PC-3 (cell line): Measurements from ENCODE around the gene SLC8A3. TPM values are rescaled to one million over a fixed set of nuclear protein-coding genes. Genes with fewer than 3 reads are reported as not detected.

Experiments
- ATAC-seq: fragments of 200-7000 bp; cut with Tn5 transposase; 2 replicates; pipeline ENCODE4 v1.9.1; 2020; ENCODE audit warnings: mild to moderate bottlenecking, moderate library complexity
- Bru-seq: library from RNA; stranded (reverse); fragments of 400-500 nt; gene quantifications from one replicate; lab custom pipeline; 2021; lab: Mats Ljungman, UMichigan
- BruChase-seq, 2 experiments: library from RNA; stranded (reverse); fragments of 400-500 nt; gene quantifications; one replicate each; lab custom pipeline; 2021; lab: Mats Ljungman, UMichigan
- BruUV-seq: library from RNA; stranded (reverse); fragments of 400-500 nt; replicated peaks from 2 replicates; lab custom pipeline; 2021; lab: Mats Ljungman, UMichigan
- CTCF ChIA-PET: fragments of 300-600 bp; sonication (Branson Sonifier 250); formaldehyde crosslinking; loops from one replicate; lab custom pipeline; 2022; ENCODE audit warnings: antibody characterized with exemption; lab: Charles Lee
- POLR2A ChIA-PET: fragments of 300-600 bp; sonication (Branson Sonifier 250); formaldehyde crosslinking; loops from one replicate; lab custom pipeline; 2022; ENCODE audit warnings: antibody characterized with exemption; ENCODE audit not compliant: unreplicated experiment; lab: Charles Lee
- DNase-seq: peaks from one replicate; pipeline ENCODE4 v3.0.0-alpha.2; 2015
- H2AFZ ChIP-seq: fragments of 300-600 bp; sonication (generic); 2 replicates; pipeline ENCODE4 v1.6.0; 2016; ENCODE audit warnings: antibody characterized with exemption, low read length
- H3F3A ChIP-seq: fragments of 300-600 bp; sonication (generic); one replicate; pipeline ENCODE4 v1.6.0; 2017; ENCODE audit warnings: antibody characterized with exemption, low read length, control low read depth, mild to moderate bottlenecking; ENCODE audit not compliant: unreplicated experiment
- H3K27ac ChIP-seq: fragments of 300-600 bp; sonication (generic); 2 replicates; pipeline ENCODE4 v1.5.1; 2016; ENCODE audit warnings: mild to moderate bottlenecking, low read length
- H3K27me3 ChIP-seq: fragments of 300-600 bp; sonication (generic); 2 replicates; pipeline ENCODE4 v1.6.1; 2016; ENCODE audit warnings: low read length, mixed read lengths
- H3K36me3 ChIP-seq: fragments of 300-600 bp; sonication (generic); 2 replicates; pipeline ENCODE4 v1.6.1; 2016; ENCODE audit warnings: low read depth, mixed run types, low read length, mixed read lengths
- H3K4me1 ChIP-seq: fragments of 300-600 bp; sonication (generic); 2 replicates; pipeline ENCODE4 v1.5.1; 2016; ENCODE audit warnings: low read length; ENCODE audit not compliant: insufficient read depth
- H3K4me2 ChIP-seq: fragments of 300-600 bp; sonication (generic); 2 replicates; pipeline ENCODE4 v1.6.0; 2016; ENCODE audit warnings: low read length
- H3K4me3 ChIP-seq: fragments of 300-600 bp; sonication (generic); 2 replicates; pipeline ENCODE4 v1.5.1; 2016; ENCODE audit warnings: mild to moderate bottlenecking, low read length, mixed read lengths
- H3K79me2 ChIP-seq: fragments of 300-600 bp; sonication (generic); 2 replicates; pipeline ENCODE4 v1.6.1; 2017; ENCODE audit warnings: low read length, mixed read lengths
- H3K9ac ChIP-seq: fragments of 300-600 bp; sonication (generic); 2 replicates; pipeline ENCODE4 v1.6.0; 2016; ENCODE audit warnings: mild to moderate bottlenecking, low read length
- H3K9me2 ChIP-seq: fragments of 300-600 bp; sonication (generic); replicated peaks from 2 replicates; pipeline ENCODE4 v1.6.1; 2016; ENCODE audit warnings: mixed run types, low read length, mixed read lengths
- H3K9me3 ChIP-seq: fragments of 300-600 bp; sonication (generic); 2 replicates; pipeline ENCODE4 v1.6.1; 2016; ENCODE audit warnings: low read length, mixed read lengths
- H4K20me1 ChIP-seq: fragments of 300-600 bp; sonication (generic); 2 replicates; pipeline ENCODE4 v1.6.1; 2016; ENCODE audit warnings: low read length, mixed read lengths
- EZH2 ChIP-seq: fragments of 300-600 bp; sonication (generic); IDR thresholded peaks from one replicate; pipeline ENCODE4 v1.6.1; 2017; ENCODE audit warnings: antibody characterized with exemption, mild to moderate bottlenecking, low read length; ENCODE audit not compliant: unreplicated experiment
- EZH2phosphoT487 ChIP-seq: fragments of 300-600 bp; sonication (generic); IDR thresholded peaks from 2 replicates; pipeline ENCODE4 v1.6.1; 2018; ENCODE audit warnings: mild to moderate bottlenecking, antibody characterized with exemption, low read length, borderline replicate concordance
- intact Hi-C: fragments of 100-400 bp; cut with micrococcal nuclease; formaldehyde crosslinking; loops from 2 replicates; pipeline ENCODE4 v1.9.0; 2023
- long read RNA-seq: library from polyadenylated mRNA; unstranded; transcript quantifications from one replicate; pipeline ENCODE4 v2.0.0, GENCODE V29; 2021; ENCODE audit not compliant: unreplicated experiment
- total RNA-seq: library from RNA; depleted of rRNA; stranded (reverse); fragments of >200 nt; gene quantifications from 2 replicates; pipeline ENCODE4 v1.2.3, GENCODE V29; 2014; rRNA removed
- TF ChIP-seq, protein P1 (sequence below): fragments of 300-600 bp; sonication (generic); conservative IDR thresholded peaks from 2 replicates; pipeline ENCODE4 v1.5.1; 2017; ENCODE audit warnings: antibody characterized with exemption, low read depth, mild to moderate bottlenecking, low read length

Gene SLC8A3
- total RNA-seq (not detected in 2 replicates), Bru-seq, nascent RNA (percentile 1 among the genes with signal in this experiment), BruChase-seq, experiment 1, labeled RNA remaining after a 6-hour chase (percentile 3 among the genes with signal in this experiment), BruChase-seq, experiment 2, labeled RNA remaining after a 2-hour chase (percentile 4 among the genes with signal in this experiment)
- long read RNA-seq = 0 reads

DNA sequence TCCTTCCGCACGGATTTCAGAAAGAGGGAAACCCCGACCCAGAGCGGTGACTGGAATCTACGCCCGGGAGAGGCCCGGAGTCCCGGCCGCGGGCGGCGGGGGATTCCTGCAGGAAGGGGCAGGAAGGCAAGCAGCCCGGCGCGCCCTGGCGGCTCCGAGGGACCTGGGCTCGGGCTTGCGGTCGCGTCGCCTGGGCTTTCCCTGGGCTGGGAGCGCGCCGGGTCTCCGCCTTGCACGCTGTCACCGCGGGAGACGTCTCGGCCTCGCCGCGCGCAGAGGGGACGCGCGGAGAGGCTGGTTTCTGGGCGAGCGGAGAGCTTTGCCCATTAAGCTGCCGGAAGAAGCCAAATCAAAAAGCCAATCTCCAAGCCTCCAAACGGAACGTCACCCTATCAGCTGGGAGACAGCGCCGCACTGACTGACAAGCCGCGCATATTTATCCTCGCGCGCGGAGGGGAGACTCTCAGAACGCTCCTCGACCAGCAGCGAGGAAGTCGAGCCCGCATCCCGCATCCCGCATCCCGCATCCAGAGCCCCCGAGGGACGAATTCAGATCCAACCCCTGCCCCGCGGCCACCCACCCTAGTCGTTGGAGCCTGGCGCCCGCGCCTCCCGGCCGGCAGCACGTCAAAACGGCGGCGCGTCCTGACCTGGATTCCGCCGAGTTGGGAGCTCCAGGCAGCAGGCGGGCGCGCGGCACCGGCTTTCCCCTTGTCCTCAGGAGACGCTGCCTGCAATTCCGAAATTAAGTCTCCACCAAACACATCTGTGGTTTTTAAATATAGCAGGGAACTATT lies at the start of gene SLC8A3:
Gene SLC8A3, minus strand, starts transcription at position 293 of the 797 bp plus-strand sequence. CDS start 20,529 bp downstream, outside the sequence.
- no peak within 1 kb of the TSS for H3K27ac ChIP-seq
- intact Hi-C loops = no loop called here
- H3K79me2 ChIP-seq = no peaks in the 10 kb centered on the region
- H3K4me1 ChIP-seq = no peaks in the 10 kb centered on the region
- H3K4me3 ChIP-seq = peak within 1 kb of the TSS; percentile 55
- TF ChIP-seq EZH2phosphoT487 (0 out of 2 replicates have a peak, but pooled peaks have one; percentile 32), EZH2 (peak; percentile 89)
- TF ChIP-seq, protein P1, sequence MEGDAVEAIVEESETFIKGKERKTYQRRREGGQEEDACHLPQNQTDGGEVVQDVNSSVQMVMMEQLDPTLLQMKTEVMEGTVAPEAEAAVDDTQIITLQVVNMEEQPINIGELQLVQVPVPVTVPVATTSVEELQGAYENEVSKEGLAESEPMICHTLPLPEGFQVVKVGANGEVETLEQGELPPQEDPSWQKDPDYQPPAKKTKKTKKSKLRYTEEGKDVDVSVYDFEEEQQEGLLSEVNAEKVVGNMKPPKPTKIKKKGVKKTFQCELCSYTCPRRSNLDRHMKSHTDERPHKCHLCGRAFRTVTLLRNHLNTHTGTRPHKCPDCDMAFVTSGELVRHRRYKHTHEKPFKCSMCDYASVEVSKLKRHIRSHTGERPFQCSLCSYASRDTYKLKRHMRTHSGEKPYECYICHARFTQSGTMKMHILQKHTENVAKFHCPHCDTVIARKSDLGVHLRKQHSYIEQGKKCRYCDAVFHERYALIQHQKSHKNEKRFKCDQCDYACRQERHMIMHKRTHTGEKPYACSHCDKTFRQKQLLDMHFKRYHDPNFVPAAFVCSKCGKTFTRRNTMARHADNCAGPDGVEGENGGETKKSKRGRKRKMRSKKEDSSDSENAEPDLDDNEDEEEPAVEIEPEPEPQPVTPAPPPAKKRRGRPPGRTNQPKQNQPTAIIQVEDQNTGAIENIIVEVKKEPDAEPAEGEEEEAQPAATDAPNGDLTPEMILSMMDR = no peak
- POLR2A ChIA-PET = no interaction called here
- H3K4me2 ChIP-seq = peak within 1 kb of the TSS; percentile 70
- peaks cover 84% of the 10 kb centered on the region for H3K27me3 ChIP-seq
- H3K9me2 ChIP-seq = no peaks in the 10 kb centered on the region
- ATAC-seq (peak; percentile 34), DNase-seq (no peak)
- H3K9me3 ChIP-seq = no peaks in the 10 kb centered on the region
- CTCF ChIA-PET = no interaction called here
- H3K36me3 ChIP-seq = no peaks in the 10 kb centered on the region
- no peaks in the 10 kb centered on the region for H3F3A ChIP-seq
- peak within 1 kb of the TSS; percentile 37; the same call in 1 of the 2 replicates for H2AFZ ChIP-seq
- no peak within 1 kb of the TSS for H3K9ac ChIP-seq
- no peaks in the 10 kb centered on the region for H4K20me1 ChIP-seq
- no TSS peak for BruUV-seq

DNA sequence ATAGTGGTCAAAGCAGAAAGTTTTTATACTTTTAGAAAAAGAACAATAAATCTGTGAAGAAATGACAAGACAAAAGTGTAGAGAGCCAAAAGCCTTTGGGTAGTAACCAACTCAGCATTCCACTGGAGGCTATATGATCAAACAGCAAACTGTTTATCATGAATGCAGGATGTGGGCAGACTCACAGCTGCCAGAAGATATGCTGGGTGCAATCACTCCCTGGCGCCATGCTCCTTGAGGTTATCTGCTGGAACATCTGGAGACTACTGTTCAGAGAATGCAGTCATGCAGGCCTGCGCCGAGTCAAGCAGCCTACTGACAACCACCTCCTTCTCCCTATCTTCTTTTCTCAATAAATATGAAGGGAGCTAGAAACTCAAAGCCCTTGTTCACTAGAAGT lies 49.0 kb upstream of the SLC8A3 start:
- H3K9me3 ChIP-seq = no peaks in the 10 kb centered on the region
- H3K4me1 ChIP-seq = no peaks in the 10 kb centered on the region
- intact Hi-C loops = no loop called here
- H3K27me3 ChIP-seq = peaks cover 28% of the 10 kb centered on the region
- H3F3A ChIP-seq = no peaks in the 10 kb centered on the region
- ATAC-seq (no peak), DNase-seq (no peak)
- H3K4me3 ChIP-seq = no peak overlapping the region
- H3K4me2 ChIP-seq = no peak overlapping the region
- H3K27ac ChIP-seq = no peak overlapping the region
- CTCF ChIA-PET = no interaction called here
- TF ChIP-seq, protein P1 = no peak
- no peak for TF ChIP-seq EZH2
- no peak for TF ChIP-seq EZH2phosphoT487
- no peak overlapping the region for H2AFZ ChIP-seq
- no peaks in the 10 kb centered on the region for H3K9me2 ChIP-seq
- H3K9ac ChIP-seq = no peak overlapping the region
- no peaks in the 10 kb centered on the region for H4K20me1 ChIP-seq
- no TSS peak for BruUV-seq
- no peaks in the 10 kb centered on the region for H3K36me3 ChIP-seq
- POLR2A ChIA-PET = no interaction called here
- H3K79me2 ChIP-seq = no peaks in the 10 kb centered on the region
